NCI-H748 (cell line): ENCODE data around the gene FLVCR2.
A peak's percentile ranks its signal among the peaks of the same experiment; 100 is the strongest.
"Not testable (repeated sequence)": the region's sequence is repeated elsewhere in the genome, so short reads cannot be mapped to it uniquely, and the experiment has no call there.

Experiments used
- DNase-seq: peaks from one replicate; lab custom pipeline; 2025; ENCODE audit not compliant: unreplicated experiment; lab: John Stamatoyannopoulos, UW

FLVCR2 gene

DNA sequence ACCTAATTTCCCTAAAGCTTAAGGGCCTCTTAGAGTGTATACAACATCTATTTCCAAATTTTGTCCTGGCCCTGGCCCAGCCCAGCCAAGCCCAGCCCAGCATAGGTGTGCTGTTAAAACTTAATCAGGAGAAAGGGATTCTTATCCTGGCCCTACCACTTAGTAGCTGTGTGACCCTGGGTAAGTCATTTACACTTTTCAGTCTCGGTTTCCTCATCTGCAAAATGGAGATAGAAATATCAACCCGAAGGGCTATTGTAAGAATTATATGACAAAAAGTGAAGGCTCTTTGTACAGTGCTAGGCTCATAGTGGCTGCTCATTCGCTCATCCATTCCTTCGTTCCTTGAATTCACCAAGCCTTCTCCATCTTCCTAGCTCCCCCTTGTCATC, 81.8 kb downstream of the FLVCR2 start:
- DNase-seq = no peak

DNA sequence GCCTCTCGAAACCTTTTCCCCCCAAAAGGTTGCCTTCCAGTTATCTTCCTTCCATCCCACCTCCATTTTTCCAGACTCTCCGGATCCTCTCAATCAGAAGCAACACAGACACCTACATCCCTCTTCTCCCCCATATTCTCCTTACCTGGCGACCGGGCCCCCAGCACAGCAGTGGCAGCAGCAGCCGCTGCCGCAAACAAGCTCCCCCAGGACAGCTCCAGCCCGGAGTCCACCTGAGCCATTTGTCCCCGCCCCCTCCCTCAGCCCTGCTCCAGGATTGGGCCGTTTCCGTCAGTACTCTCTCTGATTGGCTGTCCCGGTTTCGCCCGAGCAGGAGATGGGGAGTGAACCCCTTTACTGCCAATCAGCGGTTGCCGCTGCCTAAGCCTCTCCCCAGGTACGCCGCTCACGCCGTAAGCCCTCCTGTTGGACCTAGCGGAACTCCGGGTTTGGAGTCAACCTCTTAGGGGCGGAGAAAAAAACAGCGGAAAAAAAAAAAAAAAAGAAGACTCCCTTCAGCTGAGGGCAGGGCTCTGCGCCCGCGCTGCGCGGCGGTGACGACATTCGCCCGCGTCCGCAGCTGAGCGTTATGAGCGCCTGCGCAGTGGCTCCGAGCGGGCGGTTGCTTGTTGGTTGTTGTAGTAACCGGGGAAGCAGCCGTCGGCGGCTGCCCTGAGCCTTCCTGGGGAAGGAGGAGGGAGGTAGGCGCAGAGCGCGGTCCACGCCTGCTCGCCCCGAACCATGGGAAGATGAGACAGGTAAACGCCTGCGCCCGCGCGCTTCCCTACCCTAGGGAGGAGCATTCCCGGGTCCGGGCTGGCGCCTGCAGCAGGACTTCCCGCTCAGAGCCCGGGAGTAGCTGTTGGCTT, 82.4 kb downstream of the FLVCR2 start, which contains the start of the genes ERG28 and TTLL5:
TSS of gene ERG28 (minus strand) at position 247 of the 869 bp plus-strand sequence. CDS start 3,374 bp downstream, outside the sequence.
TSS of gene TTLL5 (plus strand) at position 617 of the 869 bp plus-strand sequence. CDS start 1,904 bp downstream, outside the sequence.
- peak; percentile 100 for DNase-seq

DNA sequence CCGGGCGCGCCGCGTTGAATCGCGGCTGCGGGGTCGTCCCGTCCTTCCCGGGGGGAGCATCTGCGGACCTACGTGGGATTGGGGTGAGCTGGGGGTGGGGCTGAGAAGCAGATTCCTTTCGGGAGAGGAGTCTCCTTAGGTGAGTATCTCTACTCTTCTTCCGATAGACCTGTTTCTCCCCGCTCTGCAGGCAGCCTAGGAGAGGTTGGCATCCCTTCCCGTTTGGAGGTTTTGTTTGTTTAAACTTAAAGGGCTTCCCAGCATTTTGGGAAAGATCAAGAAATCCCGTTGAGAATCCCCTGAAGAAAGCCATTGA, 83.0 kb downstream of the FLVCR2 start:
- DNase-seq = no peak

GRCh38 chr14:75662966-75663365, 84.5 kb downstream of the FLVCR2 start:
- no peak for DNase-seq

DNA sequence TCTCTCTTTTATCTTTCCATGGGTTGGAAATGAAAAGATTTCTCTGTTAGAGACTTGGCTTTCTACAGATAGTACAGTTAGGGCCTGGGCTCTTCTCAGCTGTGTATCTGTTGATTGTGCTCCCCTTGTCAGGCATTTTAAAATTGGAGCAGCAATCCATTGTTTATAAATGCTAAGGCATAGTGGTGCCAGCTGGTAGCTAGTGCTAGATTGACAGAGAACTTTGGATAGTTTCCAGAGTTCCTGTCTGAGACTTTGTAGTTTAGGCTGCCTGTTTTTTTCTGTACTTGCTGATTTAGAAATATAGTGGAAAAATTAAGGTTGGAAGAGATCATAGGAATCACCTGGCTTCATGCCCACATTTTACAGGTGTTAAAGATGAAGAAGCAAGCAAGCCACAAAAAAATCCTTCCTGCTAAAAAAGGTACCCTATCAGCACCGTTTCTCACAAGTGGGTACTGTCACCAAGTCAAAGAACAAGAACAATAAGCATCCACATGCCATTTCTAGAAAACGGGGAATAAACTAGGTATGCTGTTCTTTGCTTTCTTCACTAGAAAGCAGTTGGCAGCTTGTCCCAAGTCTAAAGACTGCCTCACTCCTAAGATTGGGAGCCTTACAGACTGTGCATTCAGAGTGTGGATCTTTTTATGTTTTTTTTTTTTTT, 88.8 kb downstream of the FLVCR2 start:
- DNase-seq = no peak

DNA sequence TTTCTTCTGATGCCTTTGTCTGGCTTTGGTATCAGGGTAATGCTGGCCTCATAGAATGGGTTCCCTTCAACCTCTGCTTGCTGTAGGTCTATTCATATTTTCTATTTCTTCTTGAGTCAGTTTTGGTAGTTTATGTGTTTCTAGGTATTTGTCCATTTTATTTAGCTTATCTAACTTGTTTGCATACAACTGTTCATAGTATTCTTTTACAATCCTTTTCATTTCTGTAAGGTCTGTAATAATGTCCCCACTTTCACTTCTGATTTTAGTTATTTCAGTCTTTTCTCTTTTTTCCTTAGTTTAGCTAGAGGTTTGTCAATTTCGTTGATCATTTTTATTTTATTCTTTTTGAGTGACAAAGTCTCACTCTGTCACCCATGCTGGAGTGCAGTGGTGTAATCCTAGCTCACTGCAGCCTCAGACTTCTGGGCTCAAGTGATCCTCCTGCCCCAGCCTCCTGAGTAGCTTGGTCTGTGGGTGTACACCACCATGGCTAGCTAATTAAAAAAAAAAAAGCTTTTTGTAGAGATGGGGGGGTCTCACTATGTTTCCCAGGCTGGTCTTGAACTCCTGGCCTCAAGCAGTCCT, 94.3 kb downstream of the FLVCR2 start:
- DNase-seq = no peak

- DNase-seq = no peak
Measured at GRCh38 chr14:75673345-75674035, 95.1 kb downstream of the FLVCR2 start.

DNA sequence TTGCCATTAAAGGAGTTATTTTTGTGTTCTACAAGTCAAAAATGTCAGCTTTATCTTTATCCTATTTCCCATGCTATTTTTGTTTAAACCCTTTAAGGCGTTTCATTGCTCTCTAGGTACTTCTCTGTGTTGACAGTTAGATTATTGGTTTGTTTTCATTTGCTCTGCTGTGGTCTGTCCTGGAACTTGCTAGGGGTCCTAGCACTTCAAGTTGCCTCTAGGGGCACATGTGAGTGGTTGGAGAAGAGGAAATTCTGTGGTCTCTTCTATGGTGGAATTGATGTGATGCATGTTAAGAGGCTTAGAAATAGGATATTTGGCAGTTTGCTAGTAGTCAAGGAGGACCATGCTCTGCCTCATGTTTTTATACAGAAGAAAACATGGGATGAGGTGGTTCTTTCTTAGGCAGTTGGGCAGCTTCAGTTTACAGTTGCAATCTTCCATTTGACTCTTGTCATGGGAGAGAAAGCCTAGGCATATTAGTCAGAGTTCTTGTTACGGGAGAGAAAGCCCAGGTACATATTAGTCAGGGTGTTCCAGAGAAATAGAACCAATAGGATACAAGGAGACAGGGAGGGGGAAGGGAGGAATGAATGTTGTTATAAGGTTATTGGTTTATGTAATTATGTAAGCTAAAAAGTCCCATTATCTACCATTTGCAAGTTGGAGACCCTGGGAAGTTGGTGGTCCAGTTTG, 97.0 kb downstream of the FLVCR2 start:
- no peak for DNase-seq

- no peak for DNase-seq
Measured at GRCh38 chr14:75685910-75686309, 107.5 kb downstream of the FLVCR2 start.

DNA sequence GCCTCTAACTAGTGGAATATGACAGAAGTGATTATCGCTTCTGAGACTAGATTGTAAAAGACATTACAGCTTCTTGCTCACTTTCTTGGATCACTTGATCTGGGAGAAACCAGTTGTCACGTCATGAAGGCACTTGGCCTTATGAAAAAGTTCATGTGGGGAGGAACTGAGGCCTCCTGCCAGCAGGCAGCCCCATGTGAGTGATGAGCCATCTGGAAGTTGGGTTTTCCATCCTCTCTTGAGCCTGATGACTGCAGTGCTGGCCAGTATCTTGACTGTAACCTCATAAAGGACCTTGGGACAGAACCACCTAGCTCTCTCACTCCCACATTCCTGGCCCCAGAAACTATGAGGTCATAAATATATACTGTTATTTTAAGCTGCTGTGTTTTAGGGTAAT, 110.6 kb downstream of the FLVCR2 start:
- DNase-seq = no peak

DNA sequence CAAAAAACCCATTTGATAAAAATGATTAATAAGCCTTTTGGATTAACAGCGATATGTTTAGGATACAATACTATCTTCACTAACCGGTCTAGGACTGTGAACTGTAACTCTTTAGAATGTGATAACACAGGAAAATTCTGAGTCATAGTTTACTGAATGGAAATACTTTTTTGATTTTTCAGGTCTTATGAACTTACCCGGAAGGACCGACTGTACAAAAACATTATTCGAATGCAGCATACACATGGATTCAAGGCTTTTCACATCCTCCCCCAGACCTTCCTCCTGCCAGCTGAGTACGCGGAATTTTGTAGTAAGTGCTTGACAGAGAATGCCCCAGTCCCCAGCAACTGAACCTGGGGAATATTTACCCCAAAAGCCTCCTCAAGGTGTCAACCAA, 111.6 kb downstream of the FLVCR2 start:
- no peak for DNase-seq

DNA sequence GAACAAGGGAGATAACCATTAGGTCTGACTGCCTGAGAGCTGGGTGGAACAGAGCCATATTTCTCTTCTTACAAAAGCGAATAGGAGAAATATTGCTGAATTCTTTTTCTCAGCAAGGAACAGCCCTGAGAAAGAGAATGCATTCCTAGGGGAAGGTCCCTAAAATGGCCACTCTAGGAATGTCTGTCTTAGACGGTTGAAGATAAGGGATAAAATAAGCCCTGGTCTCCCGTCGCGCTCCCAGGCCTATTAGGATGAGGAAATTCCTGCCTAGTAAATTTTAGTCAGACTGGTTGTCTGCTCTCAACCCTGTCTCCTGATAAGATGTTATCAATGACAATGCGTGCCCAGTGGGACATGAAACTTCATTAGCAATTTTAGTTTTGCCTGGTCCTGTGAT, 116.6 kb downstream of the FLVCR2 start:
- DNase-seq = not testable (repeated sequence)

DNA sequence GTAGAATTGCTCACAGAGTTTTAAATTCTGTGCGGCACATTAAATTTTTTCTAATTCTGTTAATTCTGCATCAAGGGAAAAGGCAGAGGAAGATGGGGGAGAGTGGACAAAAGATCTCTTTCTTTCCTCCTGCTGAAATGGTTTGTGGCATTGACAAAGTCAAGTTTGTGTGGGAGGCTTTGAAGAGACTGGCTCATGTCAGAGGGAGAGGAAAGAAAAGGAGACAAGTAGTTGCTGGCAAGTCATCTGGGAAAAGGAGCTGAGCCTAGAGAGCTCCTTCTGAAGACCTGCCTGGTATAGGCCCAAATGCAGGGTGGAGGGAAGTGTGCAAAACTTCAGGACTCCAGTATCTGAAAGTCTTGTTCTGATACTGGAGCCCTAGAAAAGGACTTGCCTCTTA, 119.0 kb downstream of the FLVCR2 start:
- DNase-seq = no peak
